Stimulated activated naive CD8-positive, alpha-beta T cell treated with anti-CD3 and anti-CD28 coated beads, Interleukin-15, Interleukin-2, amounts not matched to agents 100 U/mL and 50 U/mL, for 24 hours (primary cell): ENCODE data around the gene ALPK1.
"Not testable (repeated sequence)": the region's sequence is repeated elsewhere in the genome, so short reads cannot be mapped to it uniquely, and the experiment has no call there.

Experiments
- ATAC-seq: fragments of 150-1000 bp; cut with Tn5 transposase; one replicate; pipeline ENCODE4 v1.10.0; 2021
- DNase-seq: peaks from one replicate; pipeline ENCODE4 v3.0.0; 2021

The ALPK1 gene

DNA sequence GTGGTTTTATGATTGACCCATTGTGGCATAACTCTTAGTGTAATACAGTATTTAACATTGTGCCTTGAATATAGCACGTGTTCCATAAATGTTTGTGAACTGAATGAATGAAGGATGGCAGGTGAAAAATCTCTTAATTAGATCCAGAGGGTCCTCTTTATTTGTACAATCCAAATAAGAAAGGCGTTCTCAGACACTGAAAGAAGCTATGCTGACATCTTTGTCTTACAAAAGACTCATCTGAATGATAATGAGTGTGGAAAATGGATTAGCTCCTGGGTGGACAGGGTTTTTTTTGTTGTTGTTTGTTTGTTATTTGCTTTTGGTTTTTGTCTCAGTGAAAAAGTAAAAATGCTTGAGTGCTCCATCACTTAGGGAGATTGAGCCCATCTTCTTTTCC, 156.2 kb downstream of the ALPK1 start:
- DNase-seq (no peak), ATAC-seq (no peak)

GRCh38 chr4:112472318-112472717, 175.1 kb downstream of the ALPK1 start:
- DNase-seq, result no peak

GRCh38 chr4:112473985-112474384, 176.8 kb downstream of the ALPK1 start:
- ATAC-seq, result no peak
- no peak for DNase-seq

More at GRCh38 chr4:112472318-112472717, 175.1 kb downstream of the ALPK1 start:
- ATAC-seq, result no peak

DNA sequence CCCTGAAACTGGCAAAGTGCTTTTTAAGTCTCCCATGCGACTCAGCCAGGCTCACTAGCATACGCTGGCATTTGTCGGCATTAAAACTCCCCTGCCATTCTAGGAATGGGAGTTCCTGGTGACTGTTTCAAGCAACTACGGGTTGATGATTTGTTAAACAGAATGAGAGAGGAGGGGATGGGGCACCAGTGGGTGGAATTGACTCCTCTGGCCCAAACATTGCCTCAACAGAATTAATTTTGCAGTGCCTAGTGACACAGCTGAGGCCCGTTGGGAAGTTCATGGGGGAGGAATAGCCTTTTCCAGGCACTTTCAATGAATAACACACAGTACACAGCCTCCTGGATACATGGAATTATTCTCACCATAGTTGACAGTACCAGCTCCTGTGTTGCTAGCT, 188.8 kb downstream of the ALPK1 start:
- no peak for ATAC-seq
- no peak for DNase-seq

DNA sequence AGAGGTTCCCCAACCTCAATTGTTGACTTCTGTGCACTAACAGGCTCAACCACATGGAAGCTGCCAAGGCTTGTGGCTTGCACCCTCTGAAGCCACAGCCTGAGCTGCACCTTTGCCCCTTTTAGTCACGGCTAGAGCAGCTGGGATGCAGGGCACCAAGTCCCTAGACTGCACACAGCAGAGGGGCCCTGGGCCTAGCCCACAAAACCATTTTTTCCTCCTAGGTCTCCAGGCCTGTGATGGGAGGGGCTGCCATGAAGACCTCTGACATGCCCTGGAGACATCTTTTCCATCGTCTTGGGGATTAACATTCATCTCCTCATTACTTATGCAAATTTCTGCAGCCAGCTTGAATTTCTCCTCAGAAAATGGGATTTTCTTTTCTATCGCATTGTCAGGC, 193.6 kb downstream of the ALPK1 start:
- not testable (repeated sequence) for ATAC-seq

More for the DNA sequence above, 193.6 kb downstream of the ALPK1 start:
- DNase-seq, result not testable (repeated sequence)
